Liver (tissue), 3 donors: ENCODE data around the gene CSPG4.

Source experiments
- CTCF ChIP-seq: fragments of 150-350 bp; IDR thresholded peaks from 2 replicates; pipeline ENCODE4 v1.5.1; 2017; ENCODE audit warnings: improper control_type of control experiment, low read depth, low read length; ENCODE audit not compliant: missing input control
- GABPA ChIP-seq, 2 donors: IDR thresholded peaks in 1 of 2; conservative IDR thresholded peaks in 1 of 2; 2 replicates each; pipeline ENCODE4 v1.6.1; 2016; ENCODE audit warnings: antibody characterized with exemption in 2 of 2, mild to moderate bottlenecking in 1 of 2, moderate library complexity in 1 of 2
- HNF4A ChIP-seq, 2 donors: conservative IDR thresholded peaks; 2 replicates each; pipeline ENCODE4 v1.6.1; 2016; ENCODE audit warnings: antibody characterized with exemption in 2 of 2, mild to moderate bottlenecking in 2 of 2
- JUND ChIP-seq, 2 donors: IDR thresholded peaks; 2 replicates each; pipeline ENCODE4 v1.6.1; 2016; ENCODE audit warnings: antibody characterized with exemption in 2 of 2
- RAD21 ChIP-seq, 2 donors: IDR thresholded peaks; 2 replicates each; pipeline ENCODE4 v1.6.1; 2016; ENCODE audit warnings: antibody characterized with exemption in 2 of 2, mild to moderate bottlenecking in 2 of 2
- REST ChIP-seq: IDR thresholded peaks from 2 replicates; pipeline ENCODE4 v1.6.1; 2016; ENCODE audit warnings: antibody characterized with exemption, mild to moderate bottlenecking
- SP1 ChIP-seq: IDR thresholded peaks from 2 replicates; pipeline ENCODE4 v1.6.1; 2018; ENCODE audit warnings: antibody characterized with exemption, mild to moderate bottlenecking
- TAF1 ChIP-seq: conservative IDR thresholded peaks from 2 replicates; pipeline ENCODE4 v1.6.1; 2016; ENCODE audit warnings: antibody characterized with exemption, mild to moderate bottlenecking
- TF ChIP-seq, protein P1 (sequence below): IDR thresholded peaks from 2 replicates; pipeline ENCODE4 v1.6.1; 2016; ENCODE audit warnings: antibody characterized with exemption
- TF ChIP-seq, protein P2 (sequence below): IDR thresholded peaks from 2 replicates; pipeline ENCODE4 v1.6.1; 2016; ENCODE audit warnings: antibody characterized with exemption
- TF ChIP-seq, protein P3 (sequence below): IDR thresholded peaks from 2 replicates; pipeline ENCODE4 v1.6.1; 2016; ENCODE audit warnings: antibody characterized with exemption
- donor health status: healthy.
- donor health status: healthy.

GRCh38 chr15:75655931-75656330 is 56.7 kb downstream of the CSPG4 start:
- TF ChIP-seq CTCF, result no peak
- TF ChIP-seq, protein P1, sequence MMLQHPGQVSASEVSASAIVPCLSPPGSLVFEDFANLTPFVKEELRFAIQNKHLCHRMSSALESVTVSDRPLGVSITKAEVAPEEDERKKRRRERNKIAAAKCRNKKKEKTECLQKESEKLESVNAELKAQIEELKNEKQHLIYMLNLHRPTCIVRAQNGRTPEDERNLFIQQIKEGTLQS, result no peak
- TF ChIP-seq, protein P2, sequence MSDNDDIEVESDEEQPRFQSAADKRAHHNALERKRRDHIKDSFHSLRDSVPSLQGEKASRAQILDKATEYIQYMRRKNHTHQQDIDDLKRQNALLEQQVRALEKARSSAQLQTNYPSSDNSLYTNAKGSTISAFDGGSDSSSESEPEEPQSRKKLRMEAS, result no peak
- TF ChIP-seq, protein P3, sequence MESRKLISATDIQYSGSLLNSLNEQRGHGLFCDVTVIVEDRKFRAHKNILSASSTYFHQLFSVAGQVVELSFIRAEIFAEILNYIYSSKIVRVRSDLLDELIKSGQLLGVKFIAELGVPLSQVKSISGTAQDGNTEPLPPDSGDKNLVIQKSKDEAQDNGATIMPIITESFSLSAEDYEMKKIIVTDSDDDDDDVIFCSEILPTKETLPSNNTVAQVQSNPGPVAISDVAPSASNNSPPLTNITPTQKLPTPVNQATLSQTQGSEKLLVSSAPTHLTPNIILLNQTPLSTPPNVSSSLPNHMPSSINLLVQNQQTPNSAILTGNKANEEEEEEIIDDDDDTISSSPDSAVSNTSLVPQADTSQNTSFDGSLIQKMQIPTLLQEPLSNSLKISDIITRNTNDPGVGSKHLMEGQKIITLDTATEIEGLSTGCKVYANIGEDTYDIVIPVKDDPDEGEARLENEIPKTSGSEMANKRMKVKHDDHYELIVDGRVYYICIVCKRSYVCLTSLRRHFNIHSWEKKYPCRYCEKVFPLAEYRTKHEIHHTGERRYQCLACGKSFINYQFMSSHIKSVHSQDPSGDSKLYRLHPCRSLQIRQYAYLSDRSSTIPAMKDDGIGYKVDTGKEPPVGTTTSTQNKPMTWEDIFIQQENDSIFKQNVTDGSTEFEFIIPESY, result no peak
- TF ChIP-seq GABPA (IDR thresholded peaks at IDR 0.05 in 1 of 2, conservative IDR thresholded peaks at IDR 0.05 in 1 of 2), result no peak
- TF ChIP-seq TAF1, result no peak
- no peak for TF ChIP-seq RAD21 (IDR thresholded peaks at IDR 0.05)
- TF ChIP-seq SP1, result no peak
- no peak for TF ChIP-seq HNF4A (conservative IDR thresholded peaks at IDR 0.05)
- no peak for TF ChIP-seq REST
- TF ChIP-seq JUND (IDR thresholded peaks at IDR 0.05), result no peak
